Astrocyte (in vitro differentiated cells and primary cell): ENCODE measurements around the gene NFKBIL1.

Experiments
- EZH2 ChIP-seq: IDR thresholded peaks from 2 replicates; pipeline ENCODE4 v1.6.1; 2012; ENCODE audit warnings: mild to moderate bottlenecking, low read length, inconsistent platforms; ENCODE audit not compliant: insufficient read depth
- TF ChIP-seq, protein P1 (sequence below): IDR thresholded peaks from 2 replicates; pipeline ENCODE4 v1.5.1; 2011; ENCODE audit warnings: low read depth, mild to moderate bottlenecking, inconsistent platforms, low read length, moderate library complexity; ENCODE audit not compliant: insufficient read depth

DNA sequence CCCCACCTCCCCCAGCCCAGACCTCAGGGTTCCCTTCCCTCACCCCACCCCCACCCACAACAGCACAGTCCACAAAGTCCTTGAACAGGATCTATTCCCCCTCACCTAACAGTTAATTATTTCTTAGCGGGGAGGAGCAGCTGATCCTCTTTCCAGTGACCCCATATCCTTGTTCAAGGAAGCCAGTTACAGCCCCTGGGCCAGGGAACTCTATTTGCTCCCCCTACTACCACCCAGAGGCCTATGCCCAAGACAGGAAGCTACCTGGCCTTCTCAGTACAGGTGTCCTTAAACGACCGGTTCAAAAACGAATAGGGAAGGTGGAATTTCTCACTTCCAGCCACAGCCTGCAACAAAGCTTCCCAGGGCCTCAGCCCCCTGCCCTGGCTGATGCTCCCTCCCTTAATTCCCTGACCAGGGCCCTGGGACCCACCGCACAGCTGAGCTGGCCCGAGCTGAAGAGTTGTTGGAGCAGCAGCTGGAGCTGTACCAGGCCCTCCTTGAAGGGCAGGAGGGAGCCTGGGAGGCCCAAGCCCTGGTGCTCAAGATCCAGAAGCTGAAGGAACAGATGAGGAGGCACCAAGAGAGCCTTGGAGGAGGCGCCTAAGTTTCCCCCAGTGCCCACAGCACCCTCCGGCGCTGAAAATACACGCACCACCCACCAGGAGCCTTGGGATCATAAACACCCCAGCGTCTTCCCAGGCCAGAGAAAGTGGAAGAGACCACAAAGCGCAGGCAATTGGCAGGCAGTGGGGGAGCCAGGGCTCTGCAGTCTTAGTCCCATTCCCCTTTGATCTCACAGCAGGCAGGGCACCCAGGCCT, 17.9 kb upstream of the NFKBIL1 start:
- TF ChIP-seq, protein P1, sequence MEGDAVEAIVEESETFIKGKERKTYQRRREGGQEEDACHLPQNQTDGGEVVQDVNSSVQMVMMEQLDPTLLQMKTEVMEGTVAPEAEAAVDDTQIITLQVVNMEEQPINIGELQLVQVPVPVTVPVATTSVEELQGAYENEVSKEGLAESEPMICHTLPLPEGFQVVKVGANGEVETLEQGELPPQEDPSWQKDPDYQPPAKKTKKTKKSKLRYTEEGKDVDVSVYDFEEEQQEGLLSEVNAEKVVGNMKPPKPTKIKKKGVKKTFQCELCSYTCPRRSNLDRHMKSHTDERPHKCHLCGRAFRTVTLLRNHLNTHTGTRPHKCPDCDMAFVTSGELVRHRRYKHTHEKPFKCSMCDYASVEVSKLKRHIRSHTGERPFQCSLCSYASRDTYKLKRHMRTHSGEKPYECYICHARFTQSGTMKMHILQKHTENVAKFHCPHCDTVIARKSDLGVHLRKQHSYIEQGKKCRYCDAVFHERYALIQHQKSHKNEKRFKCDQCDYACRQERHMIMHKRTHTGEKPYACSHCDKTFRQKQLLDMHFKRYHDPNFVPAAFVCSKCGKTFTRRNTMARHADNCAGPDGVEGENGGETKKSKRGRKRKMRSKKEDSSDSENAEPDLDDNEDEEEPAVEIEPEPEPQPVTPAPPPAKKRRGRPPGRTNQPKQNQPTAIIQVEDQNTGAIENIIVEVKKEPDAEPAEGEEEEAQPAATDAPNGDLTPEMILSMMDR = no peak
- TF ChIP-seq EZH2 = no peak
